GM12891 (cell line): ENCODE measurements around the gene HCFC1.

Source experiments
- POLR2A ChIP-seq: IDR thresholded peaks from 2 replicates; pipeline ENCODE4 v1.6.1; 2011; ENCODE audit warnings: low read depth, low read length, control low read depth
- POLR2AphosphoS5 ChIP-seq: IDR thresholded peaks from 2 replicates; pipeline ENCODE4 v1.6.1; 2011; ENCODE audit warnings: low read depth, low read length, control low read depth

DNA sequence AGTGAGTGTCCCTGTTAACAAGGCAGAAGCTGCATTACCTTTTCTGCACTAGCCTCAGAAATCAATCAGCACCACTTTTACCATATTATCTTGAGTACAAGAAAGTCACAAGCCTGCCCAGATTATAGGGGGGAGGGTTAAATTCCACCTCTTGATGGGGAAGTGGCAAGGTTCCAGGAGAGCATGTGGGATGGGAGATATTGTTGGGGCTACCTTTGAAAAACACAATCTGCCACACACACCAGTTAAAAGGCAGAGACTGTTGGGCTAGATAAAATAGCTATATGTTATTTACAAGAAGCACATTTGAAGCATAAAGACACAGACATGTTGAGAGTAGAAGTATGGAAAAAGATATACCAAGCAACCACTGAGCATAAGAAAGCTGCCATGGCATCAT is 73.7 kb downstream of the HCFC1 start:
- TF ChIP-seq POLR2AphosphoS5, result no peak
- no peak for TF ChIP-seq POLR2A
